ENCODE data around the gene CEP192. TPM values are rescaled to one million over a fixed set of nuclear protein-coding genes. Genes with fewer than 3 reads are reported as not detected.

The CEP192 gene
- total and polyA plus RNA-seq, 10 of the 15 experiments (the other 5 are each of a cell fraction or from before 2014, with no cell fraction given) = 15.4 to 58.2 (median 29.6) TPM

DNA sequence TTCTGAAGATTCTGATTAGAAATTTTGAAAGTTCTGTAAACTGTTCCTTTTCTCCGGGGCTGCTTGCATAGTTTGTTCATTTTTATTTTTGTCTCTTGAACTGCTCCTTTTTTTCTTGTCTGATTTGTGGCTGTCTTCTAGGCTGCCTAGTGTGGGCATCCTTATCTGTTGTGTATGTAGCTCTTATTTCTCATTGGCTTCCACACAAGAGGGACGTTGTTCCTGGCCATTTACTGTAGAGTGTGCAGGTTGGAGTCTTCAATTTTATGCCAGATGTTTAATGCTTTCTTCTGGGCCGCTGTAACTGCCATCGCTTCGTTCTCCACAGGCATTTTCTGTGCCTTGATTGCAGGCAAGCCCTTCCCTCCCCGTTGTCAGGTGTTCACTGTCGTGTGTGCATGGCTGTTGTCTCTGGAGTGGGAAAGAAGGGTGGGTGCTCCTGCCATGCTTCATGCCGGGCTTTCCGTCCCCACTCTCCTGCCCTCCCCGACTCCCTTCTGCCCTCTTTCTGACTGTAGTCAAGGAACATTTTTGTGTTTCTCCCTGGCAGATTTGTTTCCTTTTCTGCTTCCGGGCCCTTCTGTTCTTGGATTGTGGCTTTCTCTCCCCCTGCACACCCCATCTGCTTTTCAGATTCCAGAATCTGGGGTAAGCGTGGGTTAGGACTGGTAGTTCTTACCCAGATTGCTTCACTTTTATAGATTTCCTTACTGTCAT lies 15.5 kb downstream of the CEP192 start:
- RAD21 ChIA-PET (ENCODE audit: unreplicated experiment) = interaction anchor here (1.1 to 1.8 kb wide), 2 partner anchors 153 kb away, joined by 4 to 5 read pairs; no protein-coding TSS in a partner anchor
- ATAC-seq (no peak), FAIRE-seq (peak; percentile 52), DNase-seq (ENCODE audit: low read depth, low spot score) (no peak)
- no TSS peak for BruUV-seq (replicated peaks)
- H3K79me2 ChIP-seq (ENCODE audit: control insufficient read depth, insufficient read depth, low read length) = peaks cover 12% of the 10 kb centered on the region
- peaks cover 9 to 31% of the 10 kb centered on the region in 2 experiments for H3K36me3 ChIP-seq (ENCODE audit: control insufficient read depth in 2 of 2, insufficient read depth in 2 of 2, low read length in 1 of 2)
- no peak overlapping the region for H3K4me3 ChIP-seq
- intact Hi-C loops (cut with micrococcal nuclease; ENCODE audit: unreplicated experiment) = no loop called here
- no peaks in the 10 kb centered on the region for H4K20me1 ChIP-seq (ENCODE audit: control insufficient read depth, insufficient read depth)
- POLR2A ChIA-PET = no interaction called here
- no peaks in the 10 kb centered on the region for H3K9me3 ChIP-seq (replicated peaks; ENCODE audit: control insufficient read depth, insufficient read depth, low read length)
- H3K9ac ChIP-seq (ENCODE audit: control insufficient read depth, insufficient read depth, low read length) = no peak overlapping the region
- no peak overlapping the region for H3K4me2 ChIP-seq (ENCODE audit: control insufficient read depth, insufficient read depth)
- H3K27me3 ChIP-seq (replicated peaks in 1 of 2; ENCODE audit: control insufficient read depth in 2 of 2, insufficient read depth in 2 of 2, low read length in 1 of 2) = no peaks in the 10 kb centered on the region
- H3K4me1 ChIP-seq (ENCODE audit: control insufficient read depth, insufficient read depth, low read length) = peaks cover 6% of the 10 kb centered on the region
- CTCF ChIA-PET = interaction anchor here (1.3 to 3.0 kb wide), 3 partner anchors 10 to 153 kb away, joined by 3 to 17 read pairs (median 5); no protein-coding TSS in a partner anchor
- WGBS (ENCODE audit: insufficient coverage, insufficient replicate concordance, low lambda C conversion rate, missing lambda C conversion rate) = 82% methylated on average over 11 of the region's 12 CpGs
- H3K27ac ChIP-seq (ENCODE audit: control insufficient read depth, insufficient read depth) = no peak overlapping the region
- SMC1A ChIA-PET (ENCODE audit: uncharacterized antibody, unreplicated experiment) = interaction anchor here (0.8 to 2.2 kb wide), 5 partner anchors 8 to 153 kb away, joined by 3 to 14 read pairs (median 3); no protein-coding TSS in a partner anchor
- H2AFZ ChIP-seq (ENCODE audit: control insufficient read depth, low read depth, low read length) = no peak overlapping the region
- in situ Hi-C loops (cut with MboI) = no loop called here
- TF ChIP-seq, protein P1, sequence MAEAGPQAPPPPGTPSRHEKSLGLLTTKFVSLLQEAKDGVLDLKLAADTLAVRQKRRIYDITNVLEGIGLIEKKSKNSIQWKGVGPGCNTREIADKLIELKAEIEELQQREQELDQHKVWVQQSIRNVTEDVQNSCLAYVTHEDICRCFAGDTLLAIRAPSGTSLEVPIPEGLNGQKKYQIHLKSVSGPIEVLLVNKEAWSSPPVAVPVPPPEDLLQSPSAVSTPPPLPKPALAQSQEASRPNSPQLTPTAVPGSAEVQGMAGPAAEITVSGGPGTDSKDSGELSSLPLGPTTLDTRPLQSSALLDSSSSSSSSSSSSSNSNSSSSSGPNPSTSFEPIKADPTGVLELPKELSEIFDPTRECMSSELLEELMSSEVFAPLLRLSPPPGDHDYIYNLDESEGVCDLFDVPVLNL (IDR thresholded peaks at IDR 0.05; ENCODE audit: low read depth, low read length) = no peak
- TF ChIP-seq FOS (IDR thresholded peaks at IDR 0.05; ENCODE audit: borderline replicate concordance, extremely low read depth, insufficient read length) (no peak), RUNX3 (IDR thresholded peaks at IDR 0.05; ENCODE audit: low read length) (no peak), RCOR1 (conservative IDR thresholded peaks at IDR 0.05; ENCODE audit: low read depth, low read length) (no peak), DPF2 (IDR thresholded peaks at IDR 0.05) (no peak), TAF1 (IDR thresholded peaks at IDR 0.05; ENCODE audit: borderline replicate concordance, low read depth, low read length) (no peak), NBN (IDR thresholded peaks at IDR 0.05) (no peak), IRF4 (IDR thresholded peaks at IDR 0.05; ENCODE audit: low read depth, low read length) (no peak), CEBPZ (IDR thresholded peaks at IDR 0.05; ENCODE audit: low read depth, low read length) (no peak), CBX5 (IDR thresholded peaks at IDR 0.05; ENCODE audit: low read depth) (no peak), SIN3A (IDR thresholded peaks at IDR 0.05; ENCODE audit: low read depth, low read length) (no peak), NFYA (IDR thresholded peaks at IDR 0.05; ENCODE audit: borderline replicate concordance, low read depth, low read length) (no peak), MYC (IDR thresholded peaks at IDR 0.05; ENCODE audit: insufficient read depth, insufficient read length, insufficient replicate concordance, low read length, severe bottlenecking) (no peak), CREB1 (IDR thresholded peaks at IDR 0.05; ENCODE audit: low read depth) (no peak), STAT1 (conservative IDR thresholded peaks at IDR 0.05) (no peak)
- TF ChIP-seq, protein P2, sequence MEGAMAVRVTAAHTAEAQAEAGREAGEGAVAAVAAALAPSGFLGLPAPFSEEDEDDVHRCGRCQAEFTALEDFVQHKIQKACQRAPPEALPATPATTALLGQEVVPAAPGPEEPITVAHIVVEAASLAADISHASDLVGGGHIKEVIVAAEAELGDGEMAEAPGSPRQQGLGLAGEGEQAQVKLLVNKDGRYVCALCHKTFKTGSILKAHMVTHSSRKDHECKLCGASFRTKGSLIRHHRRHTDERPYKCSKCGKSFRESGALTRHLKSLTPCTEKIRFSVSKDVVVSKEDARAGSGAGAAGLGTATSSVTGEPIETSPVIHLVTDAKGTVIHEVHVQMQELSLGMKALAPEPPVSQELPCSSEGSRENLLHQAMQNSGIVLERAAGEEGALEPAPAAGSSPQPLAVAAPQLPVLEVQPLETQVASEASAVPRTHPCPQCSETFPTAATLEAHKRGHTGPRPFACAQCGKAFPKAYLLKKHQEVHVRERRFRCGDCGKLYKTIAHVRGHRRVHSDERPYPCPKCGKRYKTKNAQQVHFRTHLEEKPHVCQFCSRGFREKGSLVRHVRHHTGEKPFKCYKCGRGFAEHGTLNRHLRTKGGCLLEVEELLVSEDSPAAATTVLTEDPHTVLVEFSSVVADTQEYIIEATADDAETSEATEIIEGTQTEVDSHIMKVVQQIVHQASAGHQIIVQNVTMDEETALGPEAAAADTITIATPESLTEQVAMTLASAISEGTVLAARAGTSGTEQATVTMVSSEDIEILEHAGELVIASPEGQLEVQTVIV (IDR thresholded peaks at IDR 0.05; ENCODE audit: borderline replicate concordance, partially characterized antibody) = no peak
